A673 (cell line): ENCODE measurements around the gene HTRA2. TPM values are rescaled to one million over a fixed set of nuclear protein-coding genes. Genes with fewer than 3 reads are reported as not detected.

Experiments used
- BruUV-seq: library from RNA; stranded (reverse); fragments of 400-500 nt; replicated peaks from 2 replicates; lab custom pipeline; 2021; lab: Mats Ljungman, UMichigan
- CTCF ChIA-PET: fragments of 300-600 bp; sonication (Branson Sonifier 250); formaldehyde crosslinking; loops from one replicate; lab custom pipeline; 2022; ENCODE audit warnings: antibody characterized with exemption; lab: Charles Lee
- POLR2A ChIA-PET: fragments of 300-600 bp; sonication (Branson Sonifier 250); formaldehyde crosslinking; loops from one replicate; lab custom pipeline; 2022; ENCODE audit warnings: antibody characterized with exemption; ENCODE audit not compliant: low non-redundant PET; lab: Charles Lee
- DNase-seq: peaks from one replicate; pipeline ENCODE4 v3.0.0-alpha.2; 2015; ENCODE audit warnings: low spot score
- H3K27ac ChIP-seq: fragments of 200-600 bp; sonication (generic); 2 replicates; pipeline ENCODE4 v1.5.1; 2016; ENCODE audit warnings: mixed run types, low read depth, mild to moderate bottlenecking, mixed read lengths, antibody characterized with exemption, low read length; ENCODE audit not compliant: poor library complexity, severe bottlenecking
- H3K27me3 ChIP-seq: fragments of 200-600 bp; sonication (generic); replicated peaks from 2 replicates; pipeline ENCODE4 v1.6.1; 2017; ENCODE audit warnings: mixed run types, low read depth, mild to moderate bottlenecking, mixed read lengths, antibody characterized with exemption, low read length; ENCODE audit not compliant: insufficient read depth, poor library complexity
- H3K36me3 ChIP-seq: fragments of 200-600 bp; sonication (generic); 2 replicates; pipeline ENCODE4 v1.6.1; 2016; ENCODE audit warnings: mixed run types, mild to moderate bottlenecking, mixed read lengths, antibody characterized with exemption, low read length; ENCODE audit not compliant: insufficient read depth, poor library complexity, severe bottlenecking
- H3K4me1 ChIP-seq: fragments of 200-600 bp; sonication (generic); 2 replicates; pipeline ENCODE4 v1.6.1; 2017; ENCODE audit warnings: mixed run types, mild to moderate bottlenecking, mixed read lengths, antibody characterized with exemption, low read length; ENCODE audit not compliant: insufficient read depth, poor library complexity, severe bottlenecking
- H3K4me3 ChIP-seq: fragments of 200-600 bp; sonication (generic); 2 replicates; pipeline ENCODE4 v1.5.1; 2016; ENCODE audit warnings: low read depth, mixed run types, mild to moderate bottlenecking, mixed read lengths, low read length; ENCODE audit not compliant: poor library complexity, severe bottlenecking
- H3K9me3 ChIP-seq: fragments of 200-600 bp; sonication (generic); 2 replicates; pipeline ENCODE4 v1.6.1; 2016; ENCODE audit warnings: mixed run types, low read depth, mild to moderate bottlenecking, mixed read lengths, antibody characterized with exemption, low read length; ENCODE audit not compliant: poor library complexity, severe bottlenecking
- CTCF ChIP-seq: fragments of 300-800, 200-600 bp; sonication (generic); conservative IDR thresholded peaks from 2 replicates; pipeline ENCODE4 v1.5.1; 2017; ENCODE audit warnings: low read depth, mild to moderate bottlenecking, antibody characterized with exemption, low read length, moderate library complexity, mixed read lengths
- EZH2 ChIP-seq: fragments of 200-600 bp; sonication (generic); IDR thresholded peaks from 2 replicates; pipeline ENCODE4 v1.6.1; 2017; ENCODE audit warnings: borderline replicate concordance, low read depth, mild to moderate bottlenecking, mixed read lengths, antibody characterized with exemption, low read length; ENCODE audit not compliant: poor library complexity, severe bottlenecking
- intact Hi-C: fragments of 100-400 bp; cut with micrococcal nuclease; formaldehyde crosslinking; loops from one replicate; pipeline ENCODE4 v1.10.0; 2022; ENCODE audit not compliant: unreplicated experiment
- total RNA-seq: library from RNA; stranded (reverse); gene quantifications from 2 replicates; pipeline ENCODE4 v1.2.3, GENCODE V29; 2021

HTRA2 gene
- total RNA-seq, 1 experiment from 2014 or later: 35.1 TPM

GRCh38 chr2:74500578-74500946 is 29.2 kb upstream of the HTRA2 start:
- no TSS peak for BruUV-seq
- Histone ChIP-seq H3K4me1 (peaks cover 6% of the 10 kb centered on the region), H3K36me3 (peaks cover 9% of the 10 kb centered on the region), H3K4me3 (no peak overlapping the region), H3K27ac (no peak overlapping the region), H3K27me3 (peaks cover 31% of the 10 kb centered on the region), H3K9me3 (no peaks in the 10 kb centered on the region)
- no peak for DNase-seq
- CTCF ChIA-PET: no interaction called here
- TF ChIP-seq CTCF: no peak
- TF ChIP-seq EZH2: no peak
- intact Hi-C loops: no loop called here
- POLR2A ChIA-PET: interaction anchor here (0.5 kb wide), 1 partner anchor 109 kb away, joined by 3 read pairs; no protein-coding TSS in a partner anchor

GRCh38 chr2:74501335-74502071 is 28.2 kb upstream of the HTRA2 start:
- peaks cover 14% of the 10 kb centered on the region for H3K36me3 ChIP-seq
- peaks cover 10% of the 10 kb centered on the region for H3K4me1 ChIP-seq
- H3K27ac ChIP-seq: no peak overlapping the region
- CTCF ChIA-PET: no interaction called here
- H3K27me3 ChIP-seq: peaks cover 31% of the 10 kb centered on the region
- intact Hi-C loops: no loop called here
- TF ChIP-seq CTCF (no peak), EZH2 (no peak)
- POLR2A ChIA-PET: no interaction called here
- H3K4me3 ChIP-seq: no peak overlapping the region
- no TSS peak for BruUV-seq
- DNase-seq: no peak
- H3K9me3 ChIP-seq: no peaks in the 10 kb centered on the region

GRCh38 chr2:74502147-74502719 is 27.5 kb upstream of the HTRA2 start:
- DNase-seq: no peak
- Histone ChIP-seq H3K36me3 (peaks cover 14% of the 10 kb centered on the region), H3K27me3 (peaks cover 31% of the 10 kb centered on the region), H3K9me3 (no peaks in the 10 kb centered on the region), H3K27ac (no peak overlapping the region), H3K4me1 (peaks cover 12% of the 10 kb centered on the region), H3K4me3 (no peak overlapping the region)
- no TSS peak for BruUV-seq
- TF ChIP-seq EZH2 (no peak), CTCF (no peak)
- ChIA-PET POLR2A (no interaction called here), CTCF (no interaction called here)
- intact Hi-C loops: no loop called here
